ENCODE measurements around the gene KIF1A. TPM values are rescaled to one million over a fixed set of nuclear protein-coding genes. Genes with fewer than 3 reads are reported as not detected.
"Not testable (repeated sequence)": the region's sequence is repeated elsewhere in the genome, so short reads cannot be mapped to it uniquely, and the experiment has no call there.

KIF1A gene
- total RNA-seq, 3 donors from 2014 or later: 1.5 to 17.2 (median 1.9) TPM

DNA sequence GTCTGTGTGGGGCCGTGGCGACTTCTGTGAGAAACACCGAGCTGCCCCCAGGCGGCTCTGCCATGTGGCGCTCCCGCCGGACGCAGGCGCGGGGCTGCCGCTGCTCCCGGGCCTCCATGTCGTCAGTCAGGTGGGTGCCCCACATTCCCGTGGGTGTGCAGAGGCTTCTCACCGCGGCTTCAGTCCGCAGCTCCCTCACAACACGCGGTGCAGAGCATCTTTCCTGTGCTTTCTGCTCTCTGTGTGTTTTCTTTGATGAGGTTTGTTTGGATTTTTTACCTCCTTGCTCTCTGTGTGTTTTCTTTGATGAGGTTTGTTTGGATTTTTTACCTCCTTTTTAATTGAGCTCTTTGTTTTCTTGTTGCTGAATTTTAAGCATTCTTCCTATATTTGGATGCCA, 115.4 kb downstream of the KIF1A start:
- H3K4me3 ChIP-seq: no peak overlapping the region
- no peaks in the 10 kb centered on the region for H3K9me3 ChIP-seq
- intact Hi-C loops (cut with DNase I, micrococcal nuclease): no loop called here
- no peak for DNase-seq
- no peaks in the 10 kb centered on the region for H3K4me1 ChIP-seq (ENCODE audit: low read depth)
- no peak for ATAC-seq
- no peaks in the 10 kb centered on the region for H3K36me3 ChIP-seq (ENCODE audit: low read depth)
- TF ChIP-seq, protein P1, sequence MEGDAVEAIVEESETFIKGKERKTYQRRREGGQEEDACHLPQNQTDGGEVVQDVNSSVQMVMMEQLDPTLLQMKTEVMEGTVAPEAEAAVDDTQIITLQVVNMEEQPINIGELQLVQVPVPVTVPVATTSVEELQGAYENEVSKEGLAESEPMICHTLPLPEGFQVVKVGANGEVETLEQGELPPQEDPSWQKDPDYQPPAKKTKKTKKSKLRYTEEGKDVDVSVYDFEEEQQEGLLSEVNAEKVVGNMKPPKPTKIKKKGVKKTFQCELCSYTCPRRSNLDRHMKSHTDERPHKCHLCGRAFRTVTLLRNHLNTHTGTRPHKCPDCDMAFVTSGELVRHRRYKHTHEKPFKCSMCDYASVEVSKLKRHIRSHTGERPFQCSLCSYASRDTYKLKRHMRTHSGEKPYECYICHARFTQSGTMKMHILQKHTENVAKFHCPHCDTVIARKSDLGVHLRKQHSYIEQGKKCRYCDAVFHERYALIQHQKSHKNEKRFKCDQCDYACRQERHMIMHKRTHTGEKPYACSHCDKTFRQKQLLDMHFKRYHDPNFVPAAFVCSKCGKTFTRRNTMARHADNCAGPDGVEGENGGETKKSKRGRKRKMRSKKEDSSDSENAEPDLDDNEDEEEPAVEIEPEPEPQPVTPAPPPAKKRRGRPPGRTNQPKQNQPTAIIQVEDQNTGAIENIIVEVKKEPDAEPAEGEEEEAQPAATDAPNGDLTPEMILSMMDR (IDR thresholded peaks at IDR 0.05): no peak

DNA sequence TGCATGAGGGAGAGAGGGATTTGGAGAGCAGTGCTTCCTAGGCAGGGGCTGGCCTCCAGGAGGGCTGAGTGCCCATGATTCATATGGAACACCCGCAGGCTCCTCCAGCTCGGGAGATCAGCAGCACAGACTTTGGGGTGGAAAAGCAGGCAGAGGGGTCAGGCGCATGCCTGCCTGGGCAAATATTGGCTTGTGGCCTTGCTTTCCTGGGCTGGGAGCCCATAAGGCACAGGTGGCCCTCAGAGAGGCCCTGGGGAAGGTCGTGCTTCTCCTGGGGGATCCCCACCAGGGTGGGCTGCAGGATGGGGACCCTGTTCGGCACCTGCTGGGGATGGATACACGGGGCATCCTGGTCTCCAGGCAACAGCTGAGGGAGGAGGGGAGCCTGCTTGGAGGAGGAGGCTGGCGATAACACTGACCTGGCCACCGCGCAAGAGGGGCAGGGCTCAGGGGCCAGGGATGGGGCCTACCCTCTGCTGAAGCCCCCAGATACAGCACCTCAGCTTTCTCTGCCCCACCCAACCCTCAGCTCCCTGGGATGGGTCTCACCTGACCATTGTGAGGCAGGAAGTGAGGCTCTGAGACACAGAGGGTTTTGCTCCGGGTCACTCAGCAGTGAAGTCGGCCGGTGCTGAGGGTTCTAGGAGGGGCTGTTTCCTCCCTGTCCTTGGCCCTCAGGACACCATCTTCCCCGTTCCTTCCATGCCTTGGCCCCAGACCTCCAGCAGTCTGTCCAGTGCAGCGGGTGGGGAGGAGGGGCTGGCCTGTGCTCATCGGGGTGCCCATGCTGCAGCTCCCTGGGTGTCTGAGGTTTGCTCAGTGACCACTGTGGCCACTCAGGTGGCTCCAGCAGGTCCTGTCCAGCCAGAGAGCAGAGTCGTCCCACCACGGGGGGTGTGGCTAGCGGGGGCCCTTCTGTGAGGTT, 116.3 kb downstream of the KIF1A start:
- intact Hi-C loops (cut with DNase I, micrococcal nuclease): no loop called here

DNA sequence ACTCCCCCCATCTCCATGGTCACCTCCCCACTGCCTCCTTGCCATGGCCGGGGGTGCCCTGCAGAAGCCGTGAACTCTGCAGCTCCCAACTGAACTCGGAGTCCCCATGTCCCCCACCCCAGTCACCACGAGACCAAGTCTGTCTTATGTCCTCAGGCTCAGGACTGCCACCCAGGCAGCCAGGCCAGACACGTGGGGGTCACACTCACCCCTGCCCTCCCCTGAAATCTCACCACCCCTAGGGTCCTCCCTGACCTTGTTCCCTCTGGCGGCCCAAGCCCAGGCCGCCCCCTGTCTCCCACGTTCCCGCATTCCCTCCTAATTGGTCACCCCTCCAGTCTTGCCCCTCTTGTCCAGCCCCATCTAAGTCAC, 117.4 kb downstream of the KIF1A start:
- intact Hi-C loops (cut with DNase I, micrococcal nuclease): no loop called here
- TF ChIP-seq, protein P1 (IDR thresholded peaks at IDR 0.05): no peak
- Histone ChIP-seq H3K4me1 (ENCODE audit: low read depth) (no peaks in the 10 kb centered on the region), H3K9me3 (no peaks in the 10 kb centered on the region), H3K36me3 (ENCODE audit: low read depth) (no peaks in the 10 kb centered on the region), H3K4me3 (no peak overlapping the region)
- ATAC-seq (no peak), DNase-seq (no peak)

More for the DNA sequence above, 116.3 kb downstream of the KIF1A start:
- Histone ChIP-seq H3K4me3 (no peak overlapping the region), H3K4me1 (ENCODE audit: low read depth) (no peaks in the 10 kb centered on the region), H3K36me3 (ENCODE audit: low read depth) (no peaks in the 10 kb centered on the region), H3K9me3 (no peaks in the 10 kb centered on the region)
- TF ChIP-seq, protein P1 (IDR thresholded peaks at IDR 0.05): no peak
- no peak for DNase-seq
- ATAC-seq: no peak

DNA sequence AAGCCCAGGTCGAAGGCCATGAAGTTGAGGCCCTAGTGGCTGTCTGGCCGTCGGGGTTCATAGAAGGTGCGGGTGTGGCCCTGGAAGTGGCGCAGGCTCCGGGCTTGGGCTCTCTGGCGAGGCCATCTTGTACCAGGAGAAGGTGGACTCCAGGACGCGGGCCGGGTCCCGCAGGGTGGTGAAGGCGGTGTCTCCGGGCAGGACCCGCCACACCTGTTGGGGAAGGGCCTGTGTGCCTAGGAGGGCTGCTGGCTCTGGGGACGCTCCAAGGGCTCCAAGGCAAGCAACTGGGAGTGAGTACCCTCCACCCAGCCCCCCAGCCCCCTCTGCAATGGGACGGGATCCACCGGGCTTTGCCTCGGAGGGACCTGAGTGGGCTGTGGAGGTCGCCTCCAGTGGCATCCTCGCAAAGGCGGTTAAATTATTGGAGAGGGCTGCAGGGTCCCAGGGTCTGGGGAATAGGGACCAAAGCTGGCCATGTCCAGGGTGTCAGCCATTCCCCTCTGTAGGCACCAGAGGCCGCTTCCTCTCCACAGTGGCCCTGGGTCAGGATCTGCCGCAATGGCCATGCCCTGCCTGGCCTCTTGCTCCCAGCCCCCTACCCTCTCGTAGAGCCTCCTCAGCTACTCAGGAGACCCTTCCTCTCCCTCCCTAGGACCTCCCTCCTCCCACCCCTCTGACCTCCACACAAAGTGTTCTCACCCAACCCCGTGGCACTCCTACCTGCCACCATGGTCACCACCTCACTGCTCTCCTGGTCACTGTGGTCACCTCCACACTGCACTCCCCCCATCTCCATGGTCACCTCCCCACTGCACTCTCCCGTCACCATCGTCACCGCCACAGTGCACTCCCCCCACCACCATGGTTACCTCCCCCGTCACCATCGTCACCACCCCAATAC, 118.0 kb downstream of the KIF1A start:
- DNase-seq (peak in 1 of 3 donors; percentile 42), ATAC-seq (no peak)
- Histone ChIP-seq H3K4me1 (ENCODE audit: low read depth) (no peaks in the 10 kb centered on the region), H3K4me3 (no peak overlapping the region), H3K9me3 (no peaks in the 10 kb centered on the region), H3K36me3 (ENCODE audit: low read depth) (no peaks in the 10 kb centered on the region)
- TF ChIP-seq, protein P1 (IDR thresholded peaks at IDR 0.05): no peak
- intact Hi-C loops (cut with DNase I, micrococcal nuclease): no loop called here

DNA sequence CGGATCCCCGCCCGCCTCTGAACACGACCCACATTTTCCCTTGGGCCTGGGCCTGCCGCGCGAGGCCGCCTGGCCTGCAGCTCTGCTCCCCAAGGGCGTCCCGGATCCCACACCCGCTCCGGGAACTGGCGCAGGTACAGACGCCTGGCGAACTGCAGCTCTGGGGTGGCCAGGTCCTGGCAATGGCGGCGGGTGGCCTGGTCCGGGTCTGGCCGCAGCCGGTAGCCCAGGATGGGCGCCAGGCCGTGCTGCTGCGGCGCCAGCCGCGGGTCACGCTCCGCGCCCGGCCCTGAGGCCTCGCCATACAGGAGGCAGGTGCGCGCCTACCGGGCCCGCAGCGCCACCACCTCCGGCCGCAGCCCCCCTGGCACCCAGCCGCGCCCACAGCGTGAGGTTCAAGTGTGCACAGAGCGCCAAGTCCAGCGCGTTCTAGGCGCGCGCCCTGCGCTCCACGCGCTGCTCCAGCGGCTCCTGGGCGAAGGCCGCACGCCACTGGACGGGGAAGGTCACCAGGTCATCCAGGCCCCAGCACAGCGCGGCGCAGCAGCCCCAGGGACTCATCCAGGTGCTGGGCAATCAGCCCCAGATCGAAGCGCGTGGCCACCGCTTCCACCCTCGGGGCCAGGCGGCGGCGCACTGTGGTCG, 118.8 kb downstream of the KIF1A start:
- no peaks in the 10 kb centered on the region for H3K9me3 ChIP-seq
- DNase-seq (peak in 1 of 3 donors; percentile 43), ATAC-seq (no peak)
- H3K4me3 ChIP-seq: no peak overlapping the region
- H3K36me3 ChIP-seq (ENCODE audit: low read depth): no peaks in the 10 kb centered on the region
- TF ChIP-seq, protein P1 (IDR thresholded peaks at IDR 0.05): no peak
- H3K4me1 ChIP-seq (ENCODE audit: low read depth): no peaks in the 10 kb centered on the region
- intact Hi-C loops (cut with DNase I, micrococcal nuclease): no loop called here

DNA sequence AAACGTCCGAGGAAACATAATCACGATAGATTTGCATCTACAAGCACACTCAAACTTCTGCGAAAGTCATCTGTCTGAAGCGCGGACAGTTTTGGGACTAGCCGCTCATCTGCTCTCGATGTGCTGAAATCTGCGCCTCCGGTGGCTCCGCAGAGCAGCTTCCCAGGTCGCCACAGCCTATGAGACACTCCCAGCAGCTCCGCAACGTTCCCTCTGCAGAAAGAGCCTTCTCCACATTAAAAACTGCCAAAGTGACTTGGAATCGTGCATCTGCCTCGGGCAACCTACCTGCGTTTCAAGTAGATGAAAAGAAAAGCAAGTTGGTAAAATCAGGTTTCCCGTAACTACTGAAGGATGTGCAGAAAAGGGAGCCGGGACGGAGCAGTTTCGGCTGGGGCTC, 119.4 kb downstream of the KIF1A start:
- intact Hi-C loops (cut with DNase I, micrococcal nuclease): not testable (repeated sequence)

DNA sequence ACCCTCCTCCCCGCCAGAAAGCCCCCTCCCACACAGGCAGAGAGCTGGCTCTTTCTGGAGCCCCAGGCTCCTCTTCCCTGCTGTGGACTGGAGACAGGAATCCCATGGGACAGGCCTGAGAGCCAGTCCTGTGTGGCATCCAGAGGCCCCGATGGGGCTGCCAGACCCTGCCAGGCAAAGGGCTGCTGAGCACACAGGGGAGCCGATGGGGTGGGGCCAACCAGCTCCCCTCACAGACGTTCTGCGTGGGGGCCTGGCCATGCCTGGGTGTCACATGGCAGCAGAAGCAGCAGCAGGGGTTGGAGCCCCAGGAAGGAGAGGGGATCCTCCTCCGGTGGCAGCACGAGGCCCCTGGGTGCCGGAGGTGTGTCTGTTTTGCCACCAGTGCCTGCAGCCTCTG, 120.2 kb downstream of the KIF1A start:
- H3K36me3 ChIP-seq (ENCODE audit: low read depth); H3K4me1 ChIP-seq (ENCODE audit: low read depth); ATAC-seq; H3K4me3 ChIP-seq; intact Hi-C loops (cut with DNase I, micrococcal nuclease); H3K9me3 ChIP-seq: not testable (repeated sequence)
- DNase-seq: peak in 1 of 3 donors; percentile 19

More for the DNA sequence above, 119.4 kb downstream of the KIF1A start:
- not testable (repeated sequence) for H3K36me3 ChIP-seq (ENCODE audit: low read depth); H3K9me3 ChIP-seq; DNase-seq; H3K4me3 ChIP-seq; H3K4me1 ChIP-seq (ENCODE audit: low read depth); ATAC-seq
